HG03095 (cell line): ENCODE data around the gene LCNL1.

Source experiments
- ATAC-seq: cut with Tn5 transposase; IDR thresholded peaks from one replicate; pipeline ENCODE4 v1.9.1; 2021; ENCODE audit warnings: moderate library complexity; ENCODE audit not compliant: unreplicated experiment

Gene LCNL1

GRCh38 chr9:136958473-136958872 lies 24.3 kb upstream of the LCNL1 start:
- ATAC-seq = no peak

- no peak for ATAC-seq
These were observed 23.6 kb upstream of the LCNL1 start for GRCh38 chr9:136958898-136959850.

- ATAC-seq = no peak
These were observed 22.4 kb upstream of the LCNL1 start for GRCh38 chr9:136960212-136960937.

- ATAC-seq = no peak
These were observed 21.9 kb upstream of the LCNL1 start for GRCh38 chr9:136960938-136961275.

GRCh38 chr9:136961279-136962065 lies 21.3 kb upstream of the LCNL1 start:
- no peak for ATAC-seq

- no peak for ATAC-seq
These were observed 20.6 kb upstream of the LCNL1 start for GRCh38 chr9:136962163-136962562.

- no peak for ATAC-seq
These were observed 20.0 kb upstream of the LCNL1 start for GRCh38 chr9:136962701-136963248.

- ATAC-seq = no peak
These were observed 19.5 kb upstream of the LCNL1 start for GRCh38 chr9:136963341-136963740.

GRCh38 chr9:136963751-136964150 lies 19.0 kb upstream of the LCNL1 start:
- no peak for ATAC-seq

GRCh38 chr9:136964171-136964689 lies 18.6 kb upstream of the LCNL1 start:
- no peak for ATAC-seq

- ATAC-seq = no peak
These were observed 17.9 kb upstream of the LCNL1 start for GRCh38 chr9:136964833-136965422.

- ATAC-seq = no peak
These were observed 16.9 kb upstream of the LCNL1 start for GRCh38 chr9:136965771-136966484.

- ATAC-seq = no peak
These were observed 14.3 kb upstream of the LCNL1 start for GRCh38 chr9:136968333-136969127.

- ATAC-seq = no peak
These were observed 13.6 kb upstream of the LCNL1 start for GRCh38 chr9:136969150-136969549.

- ATAC-seq = no peak
These were observed 13.0 kb upstream of the LCNL1 start for GRCh38 chr9:136969774-136970173.

- ATAC-seq = no peak
These were observed 12.4 kb upstream of the LCNL1 start for GRCh38 chr9:136970361-136970760.

- ATAC-seq = no peak
These were observed 11.0 kb upstream of the LCNL1 start for GRCh38 chr9:136971746-136972145.

- ATAC-seq = no peak
These were observed 10.5 kb upstream of the LCNL1 start for GRCh38 chr9:136972335-136972734.

- no peak for ATAC-seq
These were observed 10.1 kb upstream of the LCNL1 start for GRCh38 chr9:136972743-136973142.
